HG02870 (cell line): ENCODE measurements around the gene CDHR4.
"Not testable (repeated sequence)": the region's sequence is repeated elsewhere in the genome, so short reads cannot be mapped to it uniquely, and the experiment has no call there.

Experiments
- ATAC-seq: cut with Tn5 transposase; IDR thresholded peaks from one replicate; pipeline ENCODE4 v1.9.1; 2021; ENCODE audit warnings: mild to moderate bottlenecking, moderate library complexity; ENCODE audit not compliant: unreplicated experiment

CDHR4 gene

GRCh38 chr3:49799761-49800160, at the start of gene CDHR4:
CDHR4 (minus strand) TSS chr3:49799873; CDS start chr3:49799812, 61 bp downstream.
- no peak for ATAC-seq

- ATAC-seq = no peak
These were observed 46.0 kb upstream of the CDHR4 start for GRCh38 chr3:49845694-49846093.

- no peak for ATAC-seq
These were observed 45.0 kb upstream of the CDHR4 start for GRCh38 chr3:49844464-49845183.

GRCh38 chr3:49842843-49843517, 43.3 kb upstream of the CDHR4 start:
- ATAC-seq = no peak

- ATAC-seq = no peak
These were observed 42.1 kb upstream of the CDHR4 start for GRCh38 chr3:49841806-49842205.

GRCh38 chr3:49841126-49841696, 41.5 kb upstream of the CDHR4 start:
- no peak for ATAC-seq

- ATAC-seq = no peak
These were observed 40.7 kb upstream of the CDHR4 start for GRCh38 chr3:49840388-49840787.

GRCh38 chr3:49839193-49839809, 39.6 kb upstream of the CDHR4 start:
- no peak for ATAC-seq

- no peak for ATAC-seq
These were observed 31.7 kb upstream of the CDHR4 start for GRCh38 chr3:49831341-49831740.

- ATAC-seq = no peak
These were observed 26.3 kb upstream of the CDHR4 start for GRCh38 chr3:49826016-49826415.

- ATAC-seq = not testable (repeated sequence)
These were observed 23.5 kb upstream of the CDHR4 start for GRCh38 chr3:49823131-49823530.

GRCh38 chr3:49813497-49814174, 14.0 kb upstream of the CDHR4 start, which contains the start of gene UBA7:
UBA7 (minus strand) TSS chr3:49813953; CDS start chr3:49813787, 166 bp downstream.
- ATAC-seq = no peak

- no peak for ATAC-seq
These were observed 13.3 kb upstream of the CDHR4 start for GRCh38 chr3:49812916-49813496.

- ATAC-seq = no peak
These were observed 7.9 kb upstream of the CDHR4 start for GRCh38 chr3:49807431-49808114.

GRCh38 chr3:49806850-49807249, 7.2 kb upstream of the CDHR4 start:
- no peak for ATAC-seq

- ATAC-seq = no peak
These were observed 6.4 kb upstream of the CDHR4 start for GRCh38 chr3:49805897-49806701.

GRCh38 chr3:49805367-49805782, 5.7 kb upstream of the CDHR4 start:
- no peak for ATAC-seq

GRCh38 chr3:49804141-49805041, 4.7 kb upstream of the CDHR4 start:
- no peak for ATAC-seq
